ENCODE results near the gene CPNE4.

DNA sequence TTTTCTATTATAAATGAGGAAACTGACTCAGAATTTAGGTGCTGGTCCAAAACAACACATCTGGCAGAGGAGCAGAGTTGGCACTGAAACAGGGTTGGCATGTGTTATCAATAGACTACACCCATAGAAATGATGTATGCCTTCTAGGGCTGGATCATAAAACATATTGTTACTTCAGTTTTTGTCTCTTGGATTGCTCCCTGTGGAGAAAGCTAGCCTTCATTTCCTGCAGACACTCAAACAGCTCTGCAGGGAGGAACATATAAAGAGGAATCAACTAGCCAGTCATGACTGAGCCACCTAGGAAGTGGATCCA lies 531.5 kb downstream of the CPNE4 start:
- no peak for TF ChIP-seq SUZ12 (IDR thresholded peaks at IDR 0.05; ENCODE audit: extremely low read depth, insufficient read depth, insufficient read length)
- no peak for TF ChIP-seq YY1 (IDR thresholded peaks at IDR 0.05; ENCODE audit: insufficient read depth, insufficient read length)
